Parathyroid adenoma (tissue), 2 donors: ENCODE measurements around the gene SLC17A7.
"Not testable (repeated sequence)": the region's sequence is repeated elsewhere in the genome, so short reads cannot be mapped to it uniquely, and the experiment has no call there.

Source experiments
- H2AFZ ChIP-seq: fragments of 300-600 bp; sonication (generic); one replicate; pipeline ENCODE4 v1.7.0; 2017; ENCODE audit warnings: antibody characterized with exemption, mild to moderate bottlenecking
- H3K27ac ChIP-seq: fragments of 300-600 bp; sonication (generic); one replicate; pipeline ENCODE4 v1.7.0; 2017
- H3K27me3 ChIP-seq: fragments of 300-600 bp; sonication (generic); one replicate; pipeline ENCODE4 v1.7.0; 2017; ENCODE audit warnings: low read length; ENCODE audit not compliant: control insufficient read depth, insufficient read depth
- H3K36me3 ChIP-seq: fragments of 300-600 bp; sonication (generic); one replicate; pipeline ENCODE4 v1.7.0; 2017; ENCODE audit warnings: low read length; ENCODE audit not compliant: control insufficient read depth, insufficient read depth
- H3K4me1 ChIP-seq: fragments of 300-600 bp; sonication (generic); one replicate; pipeline ENCODE4 v1.7.0; 2017; ENCODE audit warnings: control low read depth
- H3K4me2 ChIP-seq: fragments of 300-600 bp; sonication (generic); one replicate; pipeline ENCODE4 v1.7.0; 2017; ENCODE audit warnings: low read length
- H3K4me3 ChIP-seq: fragments of 300-600 bp; sonication (generic); one replicate; pipeline ENCODE4 v1.7.0; 2017; ENCODE audit warnings: low read depth, low read length
- H3K79me2 ChIP-seq: fragments of 300-600 bp; sonication (generic); one replicate; pipeline ENCODE4 v1.7.0; 2017; ENCODE audit warnings: control low read depth
- H3K9ac ChIP-seq: fragments of 300-600 bp; sonication (generic); one replicate; pipeline ENCODE4 v1.7.0; 2017; ENCODE audit warnings: mild to moderate bottlenecking
- H3K9me3 ChIP-seq: fragments of 300-600 bp; sonication (generic); one replicate; pipeline ENCODE4 v1.7.0; 2017; ENCODE audit warnings: low read length; ENCODE audit not compliant: control insufficient read depth
- CTCF ChIP-seq: fragments of 300-600 bp; sonication (generic); IDR thresholded peaks from one replicate; pipeline ENCODE4 v1.7.0; 2017; ENCODE audit warnings: antibody characterized with exemption, mild to moderate bottlenecking
- donor health status: primary hyperparathyroidism.

SLC17A7 gene

DNA sequence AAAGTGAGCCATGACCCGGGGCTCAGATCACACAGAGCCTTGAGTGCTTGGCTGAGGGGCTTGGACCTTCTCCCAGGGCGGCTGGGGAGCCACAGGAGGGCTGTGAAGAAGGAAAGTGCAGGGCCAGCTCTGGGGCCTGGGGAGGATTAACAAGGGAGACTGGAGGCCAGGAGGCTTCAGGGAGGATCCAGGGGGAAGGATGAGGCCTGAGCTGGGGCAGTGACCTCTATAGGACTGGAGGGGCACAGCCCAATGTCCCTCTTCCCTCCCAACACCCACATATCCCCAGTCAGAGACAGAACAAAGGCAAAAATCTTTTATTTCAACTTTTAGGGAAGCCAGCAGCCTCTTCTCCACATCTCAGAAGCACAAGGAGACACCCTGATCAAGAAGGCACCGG is 4.7 kb upstream of the SLC17A7 start:
- TF ChIP-seq CTCF: no peak
- Histone ChIP-seq H3K4me1 (no peaks in the 10 kb centered on the region), H3K79me2 (no peaks in the 10 kb centered on the region), H2AFZ (no peak overlapping the region), H3K9ac (no peak overlapping the region), H3K9me3 (no peaks in the 10 kb centered on the region), H3K4me3 (no peak overlapping the region), H3K4me2 (no peak overlapping the region), H3K36me3 (no peaks in the 10 kb centered on the region), H3K27me3 (no peaks in the 10 kb centered on the region), H3K27ac (no peak overlapping the region)

GRCh38 chr19:49444100-49444700 is 2.9 kb upstream of the SLC17A7 start:
- not testable (repeated sequence) for H3K4me3 ChIP-seq

GRCh38 chr19:49443366-49444099 is 2.2 kb upstream of the SLC17A7 start:
- H3K4me3 ChIP-seq: peak overlapping the region; percentile 91
- H3K4me1 ChIP-seq: no peaks in the 10 kb centered on the region
- no peaks in the 10 kb centered on the region for H3K36me3 ChIP-seq
- H3K9me3 ChIP-seq: no peaks in the 10 kb centered on the region
- TF ChIP-seq CTCF: peak; percentile 76
- H3K27ac ChIP-seq: peak overlapping the region; percentile 67
- H3K27me3 ChIP-seq: peaks cover 4% of the 10 kb centered on the region
- no peak overlapping the region for H3K9ac ChIP-seq
- H3K4me2 ChIP-seq: peak overlapping the region; percentile 97
- peak overlapping the region; percentile 86 for H2AFZ ChIP-seq
- H3K79me2 ChIP-seq: no peaks in the 10 kb centered on the region

More at GRCh38 chr19:49444100-49444700, 2.9 kb upstream of the SLC17A7 start:
- H3K27me3 ChIP-seq, H3K9ac ChIP-seq, H3K9me3 ChIP-seq, H3K27ac ChIP-seq, H3K4me1 ChIP-seq, H3K36me3 ChIP-seq, H3K79me2 ChIP-seq: not testable (repeated sequence)
- H3K4me2 ChIP-seq: peak overlapping the region; percentile 97
- peak overlapping the region; percentile 86 for H2AFZ ChIP-seq

DNA sequence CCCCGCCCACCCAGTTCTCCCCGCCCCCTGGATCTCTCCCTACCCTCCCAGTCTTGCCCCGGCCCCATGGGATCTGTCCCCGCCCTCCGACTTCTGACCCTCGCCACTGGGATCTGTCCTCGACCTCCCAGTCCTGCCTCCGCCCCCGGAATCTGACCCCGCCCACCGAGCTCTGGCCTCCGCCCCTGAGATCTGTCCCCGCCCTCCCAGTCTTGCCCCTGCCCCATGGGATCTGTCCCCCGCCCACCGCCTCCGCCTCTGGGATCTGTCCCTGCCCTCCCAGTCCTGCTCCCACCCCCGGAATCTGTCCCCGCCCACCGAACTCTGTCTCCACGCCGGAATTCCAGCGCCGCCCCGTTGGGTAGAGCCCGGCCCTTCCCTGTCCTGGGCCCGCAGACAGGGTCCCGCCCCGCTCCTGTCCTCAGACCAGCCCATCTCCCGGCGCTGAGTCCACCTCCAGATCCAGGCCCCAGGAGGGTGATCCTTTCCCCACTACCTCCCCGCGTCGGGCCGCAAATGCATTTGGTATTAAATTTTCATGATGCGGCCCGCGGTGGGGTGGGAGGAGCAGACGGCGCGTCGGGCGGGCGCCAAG is 1.5 kb upstream of the SLC17A7 start:
- Histone ChIP-seq H2AFZ (peak overlapping the region; percentile 86), H3K36me3 (no peaks in the 10 kb centered on the region), H3K27me3 (peaks cover 4% of the 10 kb centered on the region), H3K9me3 (no peaks in the 10 kb centered on the region), H3K4me1 (no peaks in the 10 kb centered on the region), H3K27ac (peak overlapping the region; percentile 67), H3K4me3 (peak overlapping the region; percentile 91), H3K9ac (no peak overlapping the region), H3K4me2 (peak overlapping the region; percentile 97), H3K79me2 (no peaks in the 10 kb centered on the region)
- TF ChIP-seq CTCF: no peak

GRCh38 chr19:49442354-49442753 is 1.0 kb upstream of the SLC17A7 start:
- H3K36me3 ChIP-seq: no peaks in the 10 kb centered on the region
- H3K9me3 ChIP-seq: no peaks in the 10 kb centered on the region
- H3K79me2 ChIP-seq: no peaks in the 10 kb centered on the region
- H2AFZ ChIP-seq: no peak overlapping the region
- H3K4me2 ChIP-seq: peak overlapping the region; percentile 97
- H3K27ac ChIP-seq: no peak overlapping the region
- H3K9ac ChIP-seq: no peak overlapping the region
- H3K4me1 ChIP-seq: no peaks in the 10 kb centered on the region
- no peak for TF ChIP-seq CTCF
- H3K4me3 ChIP-seq: peak overlapping the region; percentile 9
- peaks cover 4% of the 10 kb centered on the region for H3K27me3 ChIP-seq
